ENCODE data around the gene SERPINF2. TPM values are rescaled to one million over a fixed set of nuclear protein-coding genes. Genes with fewer than 3 reads are reported as not detected.

SERPINF2 gene
- total RNA-seq, 2 donors from 2014 or later, result 5.0 to 9.8 TPM

DNA sequence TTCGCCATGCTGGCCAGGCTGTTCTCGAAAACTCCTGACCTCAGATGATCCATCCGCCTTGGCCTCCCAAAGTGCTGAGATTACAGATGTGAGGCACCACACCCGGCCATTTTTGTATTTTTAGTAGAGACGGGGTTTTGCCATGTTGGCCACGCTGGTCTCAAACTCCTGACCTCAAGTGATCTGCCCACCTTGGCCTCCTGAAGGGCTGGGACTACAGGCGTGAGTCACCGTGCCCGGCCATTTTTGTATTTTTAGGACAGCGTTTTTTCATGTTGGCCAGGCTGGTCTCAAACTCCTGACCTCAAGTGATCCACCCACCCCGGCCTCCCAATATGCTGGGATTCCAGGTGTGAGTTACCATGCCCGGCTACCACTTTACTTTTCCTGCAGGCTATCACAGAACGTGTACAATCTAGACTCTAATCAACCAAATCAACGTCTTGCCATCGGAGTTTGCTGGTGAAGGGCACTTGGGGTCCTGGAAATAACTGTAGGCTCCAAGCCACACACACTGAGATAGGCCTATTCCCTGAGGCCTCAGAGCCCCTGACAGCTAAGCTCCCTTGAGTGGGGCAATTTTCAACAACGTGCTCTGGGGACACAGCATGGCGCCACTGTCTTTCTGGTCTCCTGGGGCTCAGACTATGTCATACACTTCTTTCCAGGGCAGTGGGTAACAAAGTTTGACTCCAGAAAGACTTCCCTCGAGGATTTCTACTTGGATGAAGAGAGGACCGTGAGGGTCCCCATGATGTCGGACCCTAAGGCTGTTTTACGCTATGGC is 31.9 kb downstream of the SERPINF2 start:
- TF ChIP-seq, protein P1, sequence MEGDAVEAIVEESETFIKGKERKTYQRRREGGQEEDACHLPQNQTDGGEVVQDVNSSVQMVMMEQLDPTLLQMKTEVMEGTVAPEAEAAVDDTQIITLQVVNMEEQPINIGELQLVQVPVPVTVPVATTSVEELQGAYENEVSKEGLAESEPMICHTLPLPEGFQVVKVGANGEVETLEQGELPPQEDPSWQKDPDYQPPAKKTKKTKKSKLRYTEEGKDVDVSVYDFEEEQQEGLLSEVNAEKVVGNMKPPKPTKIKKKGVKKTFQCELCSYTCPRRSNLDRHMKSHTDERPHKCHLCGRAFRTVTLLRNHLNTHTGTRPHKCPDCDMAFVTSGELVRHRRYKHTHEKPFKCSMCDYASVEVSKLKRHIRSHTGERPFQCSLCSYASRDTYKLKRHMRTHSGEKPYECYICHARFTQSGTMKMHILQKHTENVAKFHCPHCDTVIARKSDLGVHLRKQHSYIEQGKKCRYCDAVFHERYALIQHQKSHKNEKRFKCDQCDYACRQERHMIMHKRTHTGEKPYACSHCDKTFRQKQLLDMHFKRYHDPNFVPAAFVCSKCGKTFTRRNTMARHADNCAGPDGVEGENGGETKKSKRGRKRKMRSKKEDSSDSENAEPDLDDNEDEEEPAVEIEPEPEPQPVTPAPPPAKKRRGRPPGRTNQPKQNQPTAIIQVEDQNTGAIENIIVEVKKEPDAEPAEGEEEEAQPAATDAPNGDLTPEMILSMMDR (IDR thresholded peaks at IDR 0.05), result no peak
- no peak for DNase-seq (ENCODE audit: low spot score)
- H3K4me1 ChIP-seq (ENCODE audit: control insufficient read depth in 1 of 2, low read depth in 2 of 2), result peaks cover 4 to 12% of the 10 kb centered on the region in 2 donors
- no peak for ATAC-seq (ENCODE audit: insufficient number of reproducible peaks, low FRiP score, low read depth)
- H3K27ac ChIP-seq, result no peak overlapping the region
- H3K9me3 ChIP-seq, result no peaks in the 10 kb centered on the region
- no peak overlapping the region for H3K4me3 ChIP-seq
- peaks cover 6% of the 10 kb centered on the region for H3K36me3 ChIP-seq
- no peaks in the 10 kb centered on the region for H3K27me3 ChIP-seq (replicated peaks; ENCODE audit: insufficient read depth)

- Histone ChIP-seq H3K4me3 (no peak overlapping the region), H3K4me1 (ENCODE audit: control insufficient read depth in 1 of 2, low read depth in 2 of 2) (peaks cover 13 to 30% of the 10 kb centered on the region in 2 donors), H3K27me3 (replicated peaks; ENCODE audit: insufficient read depth) (no peaks in the 10 kb centered on the region), H3K36me3 (peaks cover 6% of the 10 kb centered on the region), H3K27ac (no peak overlapping the region), H3K9me3 (no peaks in the 10 kb centered on the region)
- TF ChIP-seq, protein P1 (IDR thresholded peaks at IDR 0.05), result no peak
- no peak for ATAC-seq (ENCODE audit: insufficient number of reproducible peaks, low FRiP score, low read depth)
- DNase-seq (ENCODE audit: low spot score), result no peak
Measured at GRCh38 chr17:1776328-1776727, 33.7 kb downstream of the SERPINF2 start.

- Histone ChIP-seq H3K27ac (no peak overlapping the region), H3K36me3 (peaks cover 6% of the 10 kb centered on the region)
Measured at GRCh38 chr17:1776857-1777256, 34.2 kb downstream of the SERPINF2 start.

DNA sequence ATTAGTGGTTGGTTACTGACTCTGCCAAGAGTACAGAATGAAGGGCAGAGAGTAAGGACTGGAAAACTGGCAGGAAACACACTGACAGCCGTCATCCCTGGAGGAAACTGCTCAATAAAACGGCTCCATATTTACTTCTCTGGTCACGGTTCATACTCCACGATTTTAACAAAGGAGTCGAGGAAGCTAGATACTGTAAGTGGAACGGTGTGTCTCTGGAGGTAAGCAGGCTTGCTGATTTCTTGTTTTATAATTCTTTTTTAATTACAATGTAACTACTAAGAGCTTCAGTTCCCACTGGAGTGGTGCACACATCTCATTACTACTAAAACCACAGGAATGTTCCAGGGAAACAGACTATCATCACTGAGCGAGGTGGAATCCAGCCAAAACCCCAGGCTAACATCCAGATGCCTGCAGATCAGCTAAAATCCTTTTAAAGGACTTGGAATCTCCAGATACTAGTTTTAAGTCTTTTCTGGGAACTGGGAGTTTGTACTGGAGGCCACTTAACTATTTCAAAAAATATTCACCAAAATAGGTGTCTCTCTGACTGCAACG is 37.0 kb downstream of the SERPINF2 start:
- H3K4me1 ChIP-seq (ENCODE audit: control insufficient read depth in 1 of 2, low read depth in 2 of 2), result peaks cover 17 to 60% of the 10 kb centered on the region in 2 donors
- TF ChIP-seq, protein P1 (IDR thresholded peaks at IDR 0.05), result no peak
- no peaks in the 10 kb centered on the region for H3K9me3 ChIP-seq
- ATAC-seq (ENCODE audit: insufficient number of reproducible peaks, low FRiP score, low read depth) (no peak), DNase-seq (ENCODE audit: low spot score) (no peak)
- H3K4me3 ChIP-seq, result peak overlapping the region; percentile 35
- no peaks in the 10 kb centered on the region for H3K27me3 ChIP-seq (replicated peaks; ENCODE audit: insufficient read depth)
- H3K27ac ChIP-seq, result peak overlapping the region; percentile 73 to 96
- peaks cover 6% of the 10 kb centered on the region for H3K36me3 ChIP-seq

More at GRCh38 chr17:1776857-1777256, 34.2 kb downstream of the SERPINF2 start:
- no peaks in the 10 kb centered on the region for H3K27me3 ChIP-seq (replicated peaks; ENCODE audit: insufficient read depth)
- no peak overlapping the region for H3K4me3 ChIP-seq
- H3K4me1 ChIP-seq (ENCODE audit: control insufficient read depth in 1 of 2, low read depth in 2 of 2), result peaks cover 13 to 35% of the 10 kb centered on the region in 2 donors
- TF ChIP-seq, protein P1 (IDR thresholded peaks at IDR 0.05), result no peak
- DNase-seq (ENCODE audit: low spot score) (no peak), ATAC-seq (ENCODE audit: insufficient number of reproducible peaks, low FRiP score, low read depth) (no peak)
- H3K9me3 ChIP-seq, result no peaks in the 10 kb centered on the region

DNA sequence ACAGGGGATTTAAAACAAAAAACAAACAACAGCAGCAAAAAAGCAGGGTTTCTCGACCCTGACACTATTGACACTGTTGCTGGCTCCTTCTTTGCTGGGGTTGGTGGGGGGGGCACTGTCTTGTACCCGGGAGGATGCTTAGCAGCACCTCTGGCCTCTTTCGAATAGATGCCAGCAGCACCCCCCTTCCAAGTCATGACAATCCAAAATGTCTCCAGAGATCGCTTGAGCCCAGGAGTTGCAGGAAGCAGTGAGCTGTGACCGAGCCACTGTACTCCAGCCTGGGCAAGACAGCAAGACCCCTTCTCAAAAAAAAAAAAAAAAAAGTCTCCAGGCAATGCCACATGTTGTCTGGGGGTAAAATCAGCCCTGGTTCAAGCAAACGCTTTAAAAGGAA is 39.5 kb downstream of the SERPINF2 start:
- Histone ChIP-seq H3K27ac (peak overlapping the region; percentile 73 to 96), H3K9me3 (no peaks in the 10 kb centered on the region), H3K36me3 (no peaks in the 10 kb centered on the region), H3K4me3 (peak overlapping the region; percentile 29), H3K4me1 (ENCODE audit: control insufficient read depth in 1 of 2, low read depth in 2 of 2) (peaks cover 25 to 73% of the 10 kb centered on the region in 2 donors), H3K27me3 (replicated peaks; ENCODE audit: insufficient read depth) (no peaks in the 10 kb centered on the region)
- TF ChIP-seq, protein P1 (IDR thresholded peaks at IDR 0.05), result no peak
- DNase-seq (ENCODE audit: low spot score) (no peak), ATAC-seq (ENCODE audit: insufficient number of reproducible peaks, low FRiP score, low read depth) (no peak)
